Measurements from ENCODE around the gene TIAM1.

Gene TIAM1

GRCh38 chr21:31195334-31196015, 148.6 kb downstream of the TIAM1 start:
- no peak overlapping the region for H3K9ac ChIP-seq (ENCODE audit: low read depth, low read length)
- H3K9me3 ChIP-seq (ENCODE audit: control insufficient read depth, insufficient read depth, low read length), result no peaks in the 10 kb centered on the region
- H3K4me1 ChIP-seq (ENCODE audit: insufficient read depth, low read length), result no peaks in the 10 kb centered on the region

GRCh38 chr21:31194510-31195293, 149.4 kb downstream of the TIAM1 start:
- Histone ChIP-seq H3K9ac (ENCODE audit: low read depth, low read length) (no peak overlapping the region), H3K36me3 (ENCODE audit: insufficient read depth, low read length) (no peaks in the 10 kb centered on the region; the same call in 1 of the 2 replicates), H3K4me1 (ENCODE audit: insufficient read depth, low read length) (no peaks in the 10 kb centered on the region), H3K9me3 (ENCODE audit: control insufficient read depth, insufficient read depth, low read length) (no peaks in the 10 kb centered on the region)

More at GRCh38 chr21:31195334-31196015, 148.6 kb downstream of the TIAM1 start:
- no peaks in the 10 kb centered on the region; the same call in 1 of the 2 replicates for H3K36me3 ChIP-seq (ENCODE audit: insufficient read depth, low read length)

DNA sequence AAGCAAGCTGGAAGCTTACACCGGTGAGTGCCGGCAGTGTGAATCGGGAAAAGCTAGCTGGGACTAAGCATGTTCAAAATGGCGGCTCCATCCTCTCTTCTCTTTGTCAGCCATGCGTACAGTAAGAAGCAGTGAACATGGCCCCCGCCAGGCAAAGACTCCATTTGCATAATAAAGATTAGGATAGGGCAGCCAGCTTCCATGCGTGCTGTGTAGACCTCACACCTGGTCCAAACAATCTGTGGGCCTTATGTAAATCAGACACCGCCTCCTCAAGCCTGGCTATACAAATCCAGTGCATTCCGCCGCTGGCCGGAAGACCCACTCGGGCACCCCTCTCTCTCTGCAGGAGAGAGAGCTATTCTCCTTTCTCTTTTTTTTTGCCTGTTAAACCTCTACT, 150.3 kb downstream of the TIAM1 start:
- no peaks in the 10 kb centered on the region; the same call in 1 of the 2 replicates for H3K36me3 ChIP-seq (ENCODE audit: insufficient read depth, low read length)
- H3K9ac ChIP-seq (ENCODE audit: low read depth, low read length), result no peak overlapping the region

DNA sequence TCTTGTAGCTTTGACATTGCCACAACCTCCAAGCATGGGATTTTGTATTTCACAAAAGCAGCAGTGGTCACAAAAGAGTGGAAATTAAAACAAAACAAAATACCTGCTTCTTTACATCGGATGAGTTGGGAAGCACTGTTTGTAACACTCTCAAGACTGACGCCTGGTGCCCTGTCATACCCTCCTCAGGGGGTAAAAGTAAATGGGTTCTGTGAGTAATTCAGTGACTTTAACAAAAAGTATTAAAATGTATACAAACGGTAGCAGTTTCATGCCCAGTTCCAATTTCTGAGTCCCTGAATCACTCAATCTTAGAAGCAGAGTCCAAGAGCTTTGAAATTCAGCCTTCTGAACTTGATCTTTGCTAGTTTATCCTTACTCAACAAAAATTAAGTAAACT, 152.5 kb downstream of the TIAM1 start:
- H3K4me1 ChIP-seq (ENCODE audit: insufficient read depth, low read length), result no peaks in the 10 kb centered on the region; the same call in 1 of the 2 replicates
- H3K9me3 ChIP-seq (ENCODE audit: control insufficient read depth, insufficient read depth, low read length), result no peaks in the 10 kb centered on the region
- H3K9ac ChIP-seq (ENCODE audit: low read depth, low read length), result no peak overlapping the region
- no peaks in the 10 kb centered on the region; the same call in 1 of the 2 replicates for H3K36me3 ChIP-seq (ENCODE audit: insufficient read depth, low read length)

More for the DNA sequence above, 150.3 kb downstream of the TIAM1 start:
- Histone ChIP-seq H3K4me1 (ENCODE audit: insufficient read depth, low read length) (no peaks in the 10 kb centered on the region), H3K9me3 (ENCODE audit: control insufficient read depth, insufficient read depth, low read length) (no peaks in the 10 kb centered on the region)

GRCh38 chr21:31190516-31190915, 153.5 kb downstream of the TIAM1 start:
- H3K4me1 ChIP-seq (ENCODE audit: insufficient read depth, low read length), result no peaks in the 10 kb centered on the region; the same call in 1 of the 2 replicates
- peaks cover 3% of the 10 kb centered on the region; the same call in 1 of the 2 replicates for H3K36me3 ChIP-seq (ENCODE audit: insufficient read depth, low read length)
- no peaks in the 10 kb centered on the region for H3K9me3 ChIP-seq (ENCODE audit: control insufficient read depth, insufficient read depth, low read length)
- H3K9ac ChIP-seq (ENCODE audit: low read depth, low read length), result no peak overlapping the region

DNA sequence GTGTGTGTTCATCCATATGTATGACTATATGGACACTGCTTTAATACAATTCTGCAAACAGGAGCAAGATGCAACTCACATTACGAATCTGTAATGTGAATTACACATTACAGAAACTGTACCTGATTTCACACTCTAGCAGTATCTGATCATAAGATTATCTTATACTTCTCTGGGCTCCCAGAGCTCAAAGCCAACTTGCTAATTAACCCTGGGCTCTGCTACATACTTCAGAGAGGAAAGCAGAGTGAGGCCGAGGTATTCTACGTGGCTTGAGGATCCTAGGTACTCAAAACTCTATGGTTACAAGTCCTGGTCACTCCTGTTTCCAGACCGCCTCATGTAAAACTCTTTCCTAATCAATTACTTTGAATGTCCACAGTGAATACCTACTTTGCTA, 156.6 kb downstream of the TIAM1 start:
- H3K9ac ChIP-seq (ENCODE audit: low read depth, low read length), result no peak overlapping the region
- H3K9me3 ChIP-seq (ENCODE audit: control insufficient read depth, insufficient read depth, low read length), result no peaks in the 10 kb centered on the region
- peaks cover 3% of the 10 kb centered on the region; the same call in 1 of the 2 replicates for H3K36me3 ChIP-seq (ENCODE audit: insufficient read depth, low read length)
- no peaks in the 10 kb centered on the region; the same call in 1 of the 2 replicates for H3K4me1 ChIP-seq (ENCODE audit: insufficient read depth, low read length)

GRCh38 chr21:31186916-31187315, 157.1 kb downstream of the TIAM1 start:
- Histone ChIP-seq H3K9me3 (ENCODE audit: control insufficient read depth, insufficient read depth, low read length) (no peaks in the 10 kb centered on the region), H3K36me3 (ENCODE audit: insufficient read depth, low read length) (peaks cover 3% of the 10 kb centered on the region; the same call in 1 of the 2 replicates), H3K9ac (ENCODE audit: low read depth, low read length) (no peak overlapping the region), H3K4me1 (ENCODE audit: insufficient read depth, low read length) (no peaks in the 10 kb centered on the region; the same call in 1 of the 2 replicates)

DNA sequence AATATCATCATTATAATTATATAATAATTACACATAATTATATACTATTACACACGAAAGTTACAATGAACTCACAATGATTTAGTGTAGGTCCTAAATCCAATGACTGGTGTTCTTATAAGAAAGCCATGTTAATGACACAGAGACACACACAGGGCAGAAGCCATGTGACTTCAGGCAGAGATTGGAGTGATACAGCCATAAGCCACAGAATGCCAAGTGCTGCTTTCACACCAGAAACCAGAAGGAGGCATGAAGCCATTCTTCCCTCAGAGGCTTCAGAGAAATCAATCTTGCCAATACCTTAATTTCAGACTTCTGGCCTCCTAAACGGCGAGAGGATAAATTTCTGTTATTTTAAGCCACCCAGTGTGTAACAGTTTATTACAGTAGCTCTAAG, 158.4 kb downstream of the TIAM1 start:
- Histone ChIP-seq H3K36me3 (ENCODE audit: insufficient read depth, low read length) (0 out of 2 replicates have a peak, but pooled peaks cover 3% of the 10 kb centered on the region), H3K9ac (ENCODE audit: low read depth, low read length) (no peak overlapping the region), H3K4me1 (ENCODE audit: insufficient read depth, low read length) (no peaks in the 10 kb centered on the region; the same call in 1 of the 2 replicates), H3K9me3 (ENCODE audit: control insufficient read depth, insufficient read depth, low read length) (no peaks in the 10 kb centered on the region)

- H3K9ac ChIP-seq (ENCODE audit: low read depth, low read length), result no peak overlapping the region
- H3K9me3 ChIP-seq (ENCODE audit: control insufficient read depth, insufficient read depth, low read length), result no peaks in the 10 kb centered on the region
- H3K4me1 ChIP-seq (ENCODE audit: insufficient read depth, low read length), result no peaks in the 10 kb centered on the region; the same call in 1 of the 2 replicates
- H3K36me3 ChIP-seq (ENCODE audit: insufficient read depth, low read length), result 0 out of 2 replicates have a peak, but pooled peaks cover 3% of the 10 kb centered on the region
Observed at GRCh38 chr21:31184876-31185275, 159.2 kb downstream of the TIAM1 start.

DNA sequence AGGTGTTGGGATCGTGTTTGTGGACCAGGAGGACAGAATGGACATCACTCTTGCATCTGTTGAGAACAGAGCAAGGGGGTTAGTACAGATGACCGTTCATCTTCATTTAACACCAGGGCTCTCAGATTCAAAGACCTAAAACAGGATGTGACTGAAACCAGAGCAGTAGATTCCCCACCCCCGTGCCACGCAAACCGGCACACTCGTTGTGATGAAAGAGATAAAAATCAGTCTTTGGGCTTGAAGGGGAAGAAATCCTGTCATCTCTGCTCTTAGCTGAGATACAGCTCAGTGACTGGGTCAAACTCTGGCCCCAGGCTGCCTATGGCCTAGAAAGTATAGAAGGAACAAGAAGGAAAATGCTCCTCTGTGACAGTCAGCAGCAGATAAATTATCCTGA, 159.6 kb downstream of the TIAM1 start:
- Histone ChIP-seq H3K36me3 (ENCODE audit: insufficient read depth, low read length) (0 out of 2 replicates have a peak, but pooled peaks cover 3% of the 10 kb centered on the region), H3K9ac (ENCODE audit: low read depth, low read length) (no peak overlapping the region), H3K4me1 (ENCODE audit: insufficient read depth, low read length) (no peaks in the 10 kb centered on the region; the same call in 1 of the 2 replicates), H3K9me3 (ENCODE audit: control insufficient read depth, insufficient read depth, low read length) (no peaks in the 10 kb centered on the region)

DNA sequence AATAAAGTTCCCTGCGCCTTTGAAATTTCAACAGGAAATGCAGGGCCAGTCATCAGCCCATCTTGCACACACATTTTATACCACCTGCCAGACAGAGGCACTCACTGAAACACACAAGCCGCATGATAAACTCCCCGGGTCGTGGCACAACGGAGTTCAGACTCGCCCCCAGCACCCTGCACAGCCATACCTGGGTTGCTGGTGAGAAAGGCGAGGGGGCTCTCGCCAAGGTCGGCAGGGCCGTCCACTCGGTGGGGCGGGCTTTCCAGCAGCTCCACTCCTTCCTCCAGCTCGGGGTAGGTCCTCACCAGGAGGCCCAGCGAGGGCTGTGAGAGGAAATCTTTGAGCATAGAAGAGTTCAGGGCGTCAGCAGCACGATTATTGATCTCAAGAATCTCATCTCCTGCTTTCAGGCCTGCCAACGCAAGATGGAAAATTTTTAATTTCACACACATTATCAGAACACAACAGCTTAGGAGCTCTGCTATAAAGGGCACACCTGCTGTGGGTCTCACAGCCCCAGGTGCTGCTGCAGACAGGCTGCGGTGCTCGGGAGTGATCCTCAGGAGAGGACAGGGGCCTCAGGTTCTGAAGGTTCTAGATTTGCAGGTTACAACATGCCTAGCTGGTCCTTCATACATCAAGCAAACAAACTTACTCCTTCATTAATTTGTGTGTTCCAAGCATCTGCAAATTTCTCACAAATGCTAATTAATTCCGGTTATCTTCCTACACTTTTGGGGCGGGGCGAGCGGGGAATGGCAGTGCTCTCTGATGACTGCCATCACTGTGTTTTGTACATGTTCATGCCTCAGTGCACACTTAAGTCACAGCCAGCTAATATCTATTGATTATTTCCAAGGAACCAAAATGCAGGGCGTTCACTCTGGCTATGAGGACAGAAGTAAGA, 161.6 kb downstream of the TIAM1 start:
- Histone ChIP-seq H3K36me3 (ENCODE audit: insufficient read depth, low read length) (0 out of 2 replicates have a peak, but pooled peaks cover 3% of the 10 kb centered on the region), H3K9ac (ENCODE audit: low read depth, low read length) (no peak overlapping the region)

DNA sequence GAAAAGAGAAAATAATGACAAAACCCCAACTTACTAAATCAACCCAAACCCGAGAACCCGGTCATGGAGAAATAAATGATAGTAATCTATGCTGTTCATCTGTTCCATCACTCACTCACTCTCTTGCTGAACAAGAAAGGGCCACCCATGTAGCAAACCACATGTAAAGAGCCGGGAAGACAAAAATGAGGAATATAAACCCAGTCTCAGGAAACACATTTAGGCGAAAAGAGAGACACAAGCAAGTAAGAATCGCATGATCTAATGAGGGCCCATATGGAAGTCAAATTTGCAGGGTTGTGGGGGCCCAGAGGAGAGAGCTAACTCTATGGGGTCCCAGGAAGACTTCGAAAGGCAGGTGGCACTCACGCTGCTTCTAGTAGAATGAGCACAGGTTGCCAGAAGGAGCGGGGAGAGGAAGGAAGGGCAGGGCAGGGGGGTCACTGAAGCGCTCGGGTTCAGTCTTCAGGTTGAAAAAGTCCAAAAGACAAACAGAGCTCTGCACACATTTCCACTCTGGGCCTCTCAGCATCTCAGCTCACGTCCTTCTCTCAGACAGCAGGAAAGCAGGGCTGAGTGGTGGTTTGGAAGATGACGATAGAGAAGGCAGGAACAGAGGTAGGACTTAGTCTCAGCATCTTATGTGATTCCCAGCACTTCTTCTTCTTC, 162.8 kb downstream of the TIAM1 start:
- no peak overlapping the region for H3K9ac ChIP-seq (ENCODE audit: low read depth, low read length)
- H3K9me3 ChIP-seq (ENCODE audit: control insufficient read depth, insufficient read depth, low read length), result no peaks in the 10 kb centered on the region
- 0 out of 2 replicates have a peak, but pooled peaks cover 2% of the 10 kb centered on the region for H3K36me3 ChIP-seq (ENCODE audit: insufficient read depth, low read length)
- H3K4me1 ChIP-seq (ENCODE audit: insufficient read depth, low read length), result no peaks in the 10 kb centered on the region

More for the DNA sequence above, 161.6 kb downstream of the TIAM1 start:
- Histone ChIP-seq H3K4me1 (ENCODE audit: insufficient read depth, low read length) (no peaks in the 10 kb centered on the region; the same call in 1 of the 2 replicates), H3K9me3 (ENCODE audit: control insufficient read depth, insufficient read depth, low read length) (no peaks in the 10 kb centered on the region)

GRCh38 chr21:31180256-31181081, 163.6 kb downstream of the TIAM1 start:
- Histone ChIP-seq H3K36me3 (ENCODE audit: insufficient read depth, low read length) (no peaks in the 10 kb centered on the region), H3K4me1 (ENCODE audit: insufficient read depth, low read length) (no peaks in the 10 kb centered on the region), H3K9ac (ENCODE audit: low read depth, low read length) (no peak overlapping the region), H3K9me3 (ENCODE audit: control insufficient read depth, insufficient read depth, low read length) (no peaks in the 10 kb centered on the region)
